CD8-positive, alpha-beta memory T cell (primary cell): ENCODE results near the gene ALG3. TPM values are rescaled to one million over a fixed set of nuclear protein-coding genes. Genes with fewer than 3 reads are reported as not detected.

Source experiments
- CTCF ChIA-PET: fragments of 350-600 bp; sonication (Branson Sonifier 250); formaldehyde crosslinking; loops from one replicate; lab custom pipeline; 2021; ENCODE audit warnings: antibody characterized with exemption; lab: Charles Lee
- POLR2A ChIA-PET: fragments of 350-600 bp; sonication (Branson Sonifier 250); formaldehyde crosslinking; loops from one replicate; lab custom pipeline; 2021; ENCODE audit warnings: antibody characterized with exemption; lab: Charles Lee
- DNase-seq, 5 donors: peaks; one replicate each; pipeline versions ENCODE4 v3.0.0 to v3.0.0-alpha.2; 2020 to 2022; ENCODE audit warnings: mixed read lengths in 1 of 5
- H3K27ac ChIP-seq: one replicate; pipeline ENCODE4 v1.7.0; 2013; ENCODE audit warnings: low read depth, mild to moderate bottlenecking, low read length, moderate library complexity
- H3K27me3 ChIP-seq: 2 replicates; pipeline ENCODE4 v1.7.0; 2013; ENCODE audit warnings: low read length, mild to moderate bottlenecking; ENCODE audit not compliant: insufficient read depth, poor library complexity, severe bottlenecking
- H3K36me3 ChIP-seq: 2 replicates; pipeline ENCODE4 v1.7.0; 2013; ENCODE audit warnings: mild to moderate bottlenecking, low read length, moderate library complexity; ENCODE audit not compliant: insufficient read depth
- H3K4me1 ChIP-seq: 2 replicates; pipeline ENCODE4 v1.7.0; 2013; ENCODE audit warnings: mild to moderate bottlenecking, low read length, moderate library complexity; ENCODE audit not compliant: insufficient read depth
- H3K4me3 ChIP-seq: 2 replicates; pipeline ENCODE4 v1.7.0; 2013; ENCODE audit warnings: mild to moderate bottlenecking, low read length
- H3K9me3 ChIP-seq: 2 replicates; pipeline ENCODE4 v1.7.0; 2013; ENCODE audit warnings: mild to moderate bottlenecking, low read length
- H3K27ac Mint-ChIP-seq, 8 donors: one replicate each; pipeline ENCODE4 v1.8.0; 2020 to 2021; ENCODE audit warnings: mixed read lengths in 8 of 8, mild to moderate bottlenecking in 6 of 8, inconsistent platforms in 3 of 8, moderate library complexity in 3 of 8
- H3K27me3 Mint-ChIP-seq, 2 donors: one replicate each; pipeline ENCODE4 v1.8.0; 2020 to 2021; ENCODE audit warnings: mixed read lengths in 2 of 2, mild to moderate bottlenecking in 1 of 2, moderate library complexity in 1 of 2
- H3K36me3 Mint-ChIP-seq, 3 donors: one replicate each; pipeline ENCODE4 v1.8.0; 2020 to 2021; ENCODE audit warnings: mixed read lengths in 3 of 3, inconsistent platforms in 1 of 3, mild to moderate bottlenecking in 1 of 3
- H3K4me1 Mint-ChIP-seq, 3 donors: one replicate each; pipeline ENCODE4 v1.8.0; 2020 to 2021; ENCODE audit warnings: mixed read lengths in 3 of 3, inconsistent platforms in 1 of 3, mild to moderate bottlenecking in 1 of 3
- H3K4me3 Mint-ChIP-seq, 7 donors: one replicate each; pipeline ENCODE4 v1.8.0; 2020 to 2021; ENCODE audit warnings: mixed read lengths in 7 of 7, mild to moderate bottlenecking in 6 of 7, moderate library complexity in 4 of 7, inconsistent platforms in 2 of 7
- H3K9me3 Mint-ChIP-seq, 5 donors: one replicate each; pipeline ENCODE4 v1.8.0; 2020 to 2022; ENCODE audit warnings: mixed read lengths in 5 of 5, mild to moderate bottlenecking in 3 of 5, moderate library complexity in 2 of 5, inconsistent platforms in 1 of 5
- polyA plus RNA-seq: library from polyadenylated mRNA; unstranded; fragments of 300-500 nt; fragmentation: Illumina TruSeq; gene quantifications from one replicate; pipeline ENCODE4 v1.2.3, GENCODE V29; 2021
- total RNA-seq, 2 experiments: library from RNA; stranded (reverse); gene quantifications; one replicate each; pipeline ENCODE4 v1.2.3, GENCODE V29; 2021

The ALG3 gene
- total and polyA plus RNA-seq, 3 experiments from 2014 or later = 59.4 to 73.2 (median 61.4) TPM

DNA sequence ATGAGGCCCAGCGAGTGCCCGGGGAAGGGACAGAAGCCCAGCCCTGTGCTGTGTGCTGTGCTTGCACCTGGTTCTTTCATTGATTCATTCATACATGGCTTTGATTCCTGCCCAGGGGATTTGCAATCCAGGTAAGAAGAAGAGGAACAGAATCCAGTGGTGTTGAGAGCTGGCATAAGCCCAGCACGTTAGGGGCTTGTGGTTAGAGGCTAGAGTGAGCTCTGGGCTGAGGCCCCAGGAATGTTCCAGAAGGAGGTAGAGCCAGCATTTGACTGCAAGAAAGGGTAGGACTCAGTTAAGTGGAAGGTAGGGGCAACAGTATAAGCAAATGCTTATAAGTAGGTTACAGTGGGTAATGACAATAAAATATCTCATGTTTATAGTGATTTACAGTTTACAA lies 17.1 kb downstream of the ALG3 start:
- H3K27ac ChIP-seq = no peak overlapping the region
- ChIA-PET POLR2A (no interaction called here), CTCF (no interaction called here)
- no peak for DNase-seq
- peaks cover 42% of the 10 kb centered on the region for H3K27me3 ChIP-seq
- H3K4me3 ChIP-seq = no peak overlapping the region
- peaks cover 7 to 15% (median 15%) of the 10 kb centered on the region in 3 donors for H3K4me1 Mint-ChIP-seq
- peak overlapping the region in 4 of 8 donors; percentile 20 to 56 (median 34) for H3K27ac Mint-ChIP-seq
- H3K4me1 ChIP-seq = no peaks in the 10 kb centered on the region
- H3K4me3 Mint-ChIP-seq = peak overlapping the region in 6 of 7 donors; percentile 18 to 92 (median 84)
- no peaks in the 10 kb centered on the region for H3K9me3 ChIP-seq
- H3K36me3 Mint-ChIP-seq = no peaks in the 10 kb centered on the region
- no peaks in the 10 kb centered on the region for H3K9me3 Mint-ChIP-seq
- H3K27me3 Mint-ChIP-seq = peaks cover 34 to 50% of the 10 kb centered on the region in 2 donors
- H3K36me3 ChIP-seq = no peaks in the 10 kb centered on the region

DNA sequence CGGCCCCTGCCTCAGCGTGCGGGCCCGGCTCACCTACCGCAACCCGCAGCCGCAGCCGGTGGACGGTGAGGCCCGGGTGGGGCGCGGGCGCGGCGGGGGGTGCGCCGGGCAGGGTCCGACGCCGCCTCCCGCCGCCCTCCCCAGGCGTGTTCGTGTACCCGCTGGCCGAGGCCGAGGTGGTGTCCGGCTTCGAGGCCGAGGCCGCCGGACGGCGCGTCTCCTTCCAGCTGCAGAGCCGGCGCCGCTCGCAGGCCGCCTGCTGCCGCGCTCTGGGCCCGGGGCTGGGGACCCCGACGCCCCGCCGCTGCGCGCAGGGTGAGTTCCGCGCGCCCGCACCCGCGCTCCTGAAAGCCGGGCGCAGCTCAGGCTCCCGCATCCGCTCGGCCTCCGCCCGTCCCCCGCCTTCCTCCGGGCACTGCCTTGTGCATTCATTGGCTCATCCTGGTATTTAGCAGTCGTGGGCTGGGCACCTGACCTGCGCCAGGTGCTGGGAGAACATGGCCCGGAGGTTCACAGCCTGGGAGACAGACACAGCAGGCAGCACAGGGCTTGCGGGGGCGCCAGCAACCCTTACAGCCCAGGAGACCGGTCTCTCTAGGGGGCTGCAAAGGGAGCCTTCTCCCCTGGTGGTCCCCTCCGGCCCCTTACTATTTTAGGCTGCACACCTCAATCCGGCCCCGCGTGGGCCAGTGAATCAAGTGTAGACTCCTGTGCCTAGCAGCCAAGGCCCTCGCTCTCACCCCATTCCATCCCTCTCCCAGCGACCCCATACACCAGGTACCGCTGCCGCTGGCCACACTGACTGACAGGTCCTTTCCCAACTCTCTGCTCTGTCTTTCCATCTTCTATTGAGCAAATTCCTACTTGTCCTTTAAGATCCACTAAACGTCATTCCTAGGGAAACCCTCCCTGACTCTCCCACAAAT lies 17.9 kb downstream of the ALG3 start:
- Mint-ChIP-seq H3K27ac (peak overlapping the region in 4 of 8 donors; percentile 20 to 56 (median 34)), H3K27me3 (peaks cover 34 to 58% of the 10 kb centered on the region in 2 donors), H3K36me3 (no peaks in the 10 kb centered on the region), H3K4me1 (peaks cover 7 to 15% (median 15%) of the 10 kb centered on the region in 3 donors), H3K9me3 (no peaks in the 10 kb centered on the region), H3K4me3 (peak overlapping the region; percentile 45 to 93 (median 86))
- no peaks in the 10 kb centered on the region for H3K4me1 ChIP-seq
- H3K27ac ChIP-seq = no peak overlapping the region
- no peak for DNase-seq
- no peaks in the 10 kb centered on the region for H3K36me3 ChIP-seq
- H3K9me3 ChIP-seq = no peaks in the 10 kb centered on the region
- CTCF ChIA-PET = interaction anchor here (1.2 kb wide), 1 partner anchor 16 kb away, joined by 3 read pairs; no protein-coding TSS in a partner anchor
- no peak overlapping the region for H3K4me3 ChIP-seq
- peaks cover 42% of the 10 kb centered on the region for H3K27me3 ChIP-seq
- POLR2A ChIA-PET = interaction anchor here (0.9 kb wide), 1 partner anchor 96 kb away, joined by 4 read pairs; the partner anchor contains the start of gene EIF2B5

DNA sequence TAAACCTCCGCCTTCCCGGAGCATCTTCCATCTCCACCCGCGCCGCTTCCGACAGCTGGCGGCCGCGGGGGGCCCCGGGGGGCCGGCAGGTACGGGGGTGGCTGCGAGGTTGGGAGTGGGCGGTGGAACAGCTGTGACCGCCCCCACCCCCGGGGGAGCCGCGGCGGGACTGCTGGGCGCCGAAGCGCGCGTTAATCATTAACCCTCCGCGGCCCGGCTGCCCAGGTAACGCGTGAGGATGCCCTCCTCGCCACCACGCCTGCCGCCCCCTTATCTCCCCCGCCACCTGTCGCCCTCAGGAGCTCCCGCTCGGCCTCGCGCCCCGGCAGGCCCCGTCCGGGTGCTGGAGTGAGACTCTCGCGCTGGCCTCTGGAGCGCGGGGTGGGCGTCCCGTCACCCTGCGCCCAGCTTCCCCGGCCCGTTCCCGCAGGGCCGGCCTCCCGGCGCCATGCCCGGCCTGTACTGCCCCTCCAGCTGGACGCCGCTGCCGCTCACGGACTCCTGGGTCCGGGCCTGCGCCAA lies 18.6 kb downstream of the ALG3 start:
- H3K36me3 Mint-ChIP-seq = no peaks in the 10 kb centered on the region
- H3K27ac Mint-ChIP-seq = no peak overlapping the region

DNA sequence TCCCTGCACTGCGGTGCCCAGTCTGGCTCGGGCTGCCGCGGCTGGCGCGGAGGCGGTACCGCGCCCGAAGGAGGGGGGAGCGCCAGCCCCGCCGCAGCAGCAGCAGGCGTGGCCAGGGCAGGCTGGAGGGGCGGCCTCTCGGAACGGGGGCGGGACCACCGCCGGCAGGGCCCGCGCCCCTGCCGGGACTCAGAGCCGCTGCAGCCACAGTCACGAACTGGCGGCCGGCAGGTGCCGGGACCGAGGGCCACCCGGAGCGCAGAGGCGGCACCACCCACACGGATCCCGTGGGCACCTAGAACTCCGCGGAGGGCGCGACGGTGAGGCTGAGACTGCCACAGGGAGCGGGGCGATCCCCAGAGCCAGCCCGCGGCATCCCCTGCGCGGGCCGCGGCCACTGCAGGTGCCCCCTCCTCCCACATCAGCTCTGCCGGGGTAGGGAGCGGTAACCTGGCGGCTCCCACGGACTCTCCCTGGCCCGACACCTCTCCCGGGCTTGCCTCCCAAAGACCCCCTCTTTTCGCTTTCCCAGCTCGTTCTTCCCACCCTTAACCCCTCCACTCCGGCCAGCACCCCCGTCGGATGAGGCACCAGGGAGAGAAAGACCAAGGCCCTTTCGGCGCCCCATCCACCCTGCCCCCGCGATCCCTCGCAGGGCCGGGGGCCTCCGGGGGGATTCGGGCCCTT lies 19.2 kb downstream of the ALG3 start, which contains the start of gene VWA5B2:
Gene VWA5B2, plus strand, starts transcription at position 192 of the 687 bp plus-strand sequence. CDS start 944 bp downstream, outside the sequence.
- peaks cover 36 to 61% of the 10 kb centered on the region in 2 donors for H3K27me3 Mint-ChIP-seq
- Histone ChIP-seq H3K9me3 (no peaks in the 10 kb centered on the region), H3K36me3 (no peaks in the 10 kb centered on the region), H3K4me1 (no peaks in the 10 kb centered on the region), H3K27ac (no peak within 1 kb of the TSS), H3K4me3 (peak within 1 kb of the TSS; percentile 62), H3K27me3 (peaks cover 42% of the 10 kb centered on the region)
- H3K27ac Mint-ChIP-seq = peak within 1 kb of the TSS in 2 of 8 donors; percentile 42 to 50
- peak within 1 kb of the TSS; percentile 30 to 89 (median 75) for H3K4me3 Mint-ChIP-seq
- ChIA-PET POLR2A (interaction anchor here (0.9 kb wide), 1 partner anchor 94 kb away, joined by 4 read pairs; the partner anchor contains the start of gene EIF2B5), CTCF (interaction anchor here (0.6 to 3.9 kb wide), 5 partner anchors 14 to 334 kb away, joined by 3 to 21 read pairs (median 3); no protein-coding TSS in a partner anchor)
- DNase-seq = peak; percentile 73 to 83 (median 75)
- no peaks in the 10 kb centered on the region for H3K9me3 Mint-ChIP-seq
- no peaks in the 10 kb centered on the region for H3K36me3 Mint-ChIP-seq
- peaks cover 7 to 15% (median 15%) of the 10 kb centered on the region in 3 donors for H3K4me1 Mint-ChIP-seq

More for the DNA sequence above, 18.6 kb downstream of the ALG3 start:
- H3K27me3 Mint-ChIP-seq = peaks cover 34 to 58% of the 10 kb centered on the region in 2 donors
- no peak for DNase-seq
- Histone ChIP-seq H3K4me1 (no peaks in the 10 kb centered on the region), H3K36me3 (no peaks in the 10 kb centered on the region), H3K9me3 (no peaks in the 10 kb centered on the region), H3K27me3 (peaks cover 42% of the 10 kb centered on the region), H3K4me3 (peak overlapping the region; percentile 62), H3K27ac (no peak overlapping the region)
- no peaks in the 10 kb centered on the region for H3K9me3 Mint-ChIP-seq
- H3K4me1 Mint-ChIP-seq = peaks cover 7 to 15% (median 15%) of the 10 kb centered on the region in 3 donors
- POLR2A ChIA-PET = interaction anchor here (0.9 kb wide), 1 partner anchor 95 kb away, joined by 4 read pairs; the partner anchor contains the start of gene EIF2B5
- CTCF ChIA-PET = interaction anchor here (0.6 to 1.2 kb wide), 2 partner anchors 17 to 20 kb away, joined by 3 read pairs; no protein-coding TSS in a partner anchor
- peak overlapping the region in 3 of 7 donors; percentile 74 to 89 (median 75) for H3K4me3 Mint-ChIP-seq

DNA sequence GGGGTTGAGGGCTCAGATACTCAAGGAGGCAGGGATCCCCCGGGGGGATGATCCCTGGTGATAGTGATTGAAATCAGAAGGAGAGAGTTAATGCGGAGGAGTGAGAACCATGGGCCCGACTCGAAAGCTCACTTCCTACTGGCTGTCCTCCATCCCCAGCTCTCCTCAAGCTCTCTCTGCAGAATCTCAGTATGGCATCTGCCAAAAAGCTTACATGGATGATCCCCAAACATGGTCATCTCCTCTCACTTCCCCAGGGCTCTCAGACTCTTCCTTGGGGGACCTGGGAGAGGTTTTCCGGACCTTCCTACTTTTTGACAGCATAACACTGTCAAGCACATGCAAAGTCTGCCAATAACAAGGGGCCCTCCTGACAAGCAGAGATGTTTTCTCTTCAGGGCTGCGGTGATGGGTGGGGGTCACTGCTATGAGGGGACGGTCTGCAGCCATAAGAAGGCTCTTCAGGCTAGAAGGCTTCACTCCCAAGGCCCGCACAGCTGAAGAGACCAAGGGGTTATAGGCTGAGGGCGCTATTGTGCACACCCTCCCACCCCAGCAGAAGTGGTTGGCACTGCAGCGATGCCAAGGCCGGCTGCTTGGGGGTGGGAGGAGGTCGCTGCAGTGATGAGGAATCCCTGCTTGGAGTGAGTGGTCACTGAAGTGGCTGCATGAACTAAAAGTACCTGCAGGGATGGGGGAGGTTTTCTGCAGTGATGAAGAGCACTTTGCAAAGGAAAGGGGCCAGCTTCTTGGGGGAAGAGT lies 20.2 kb downstream of the ALG3 start:
- H3K27me3 Mint-ChIP-seq = peaks cover 34 to 64% of the 10 kb centered on the region in 2 donors
- H3K27me3 ChIP-seq = peaks cover 42% of the 10 kb centered on the region
- H3K4me1 Mint-ChIP-seq = peaks cover 7 to 15% (median 15%) of the 10 kb centered on the region in 3 donors
- no peak overlapping the region for H3K27ac ChIP-seq
- peak overlapping the region in 1 of 8 donors; percentile 17 for H3K27ac Mint-ChIP-seq
- no peaks in the 10 kb centered on the region for H3K9me3 Mint-ChIP-seq
- no peaks in the 10 kb centered on the region for H3K4me1 ChIP-seq
- H3K4me3 Mint-ChIP-seq = peak overlapping the region in 6 of 7 donors; percentile 41 to 89 (median 76)
- H3K36me3 Mint-ChIP-seq = no peaks in the 10 kb centered on the region
- DNase-seq = no peak
- ChIA-PET POLR2A (no interaction called here), CTCF (interaction anchor here (0.9 to 4.4 kb wide), 19 partner anchors 10 to 333 kb away, joined by 3 to 36 read pairs (median 8); partner anchors contain the start of genes ABCC5, AP2M1, CAMK2N2 and CLCN2)
- no peaks in the 10 kb centered on the region for H3K36me3 ChIP-seq
- H3K9me3 ChIP-seq = no peaks in the 10 kb centered on the region
- H3K4me3 ChIP-seq = no peak overlapping the region

DNA sequence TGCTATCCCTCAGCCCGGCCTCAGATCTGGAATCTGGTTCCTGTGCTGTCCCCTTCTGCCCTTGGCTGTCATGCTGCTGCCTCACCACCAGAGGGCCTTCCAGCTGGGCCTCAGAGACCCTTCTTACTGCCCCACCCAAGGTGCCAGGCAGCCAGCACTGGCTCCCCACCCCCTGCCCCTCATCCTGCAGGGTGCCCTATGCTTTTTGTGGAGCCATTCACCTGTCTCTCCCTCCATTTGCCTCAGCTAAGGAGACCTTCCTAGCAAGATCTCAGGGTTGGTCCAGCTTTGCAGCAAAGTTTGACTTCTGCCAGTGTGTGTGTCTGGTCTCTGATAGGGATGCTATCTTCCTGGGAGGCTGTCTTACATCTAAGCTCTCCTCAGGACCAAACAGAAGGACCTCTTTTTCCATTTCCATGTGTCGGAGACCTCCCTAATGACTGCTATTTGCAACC lies 21.3 kb downstream of the ALG3 start:
- Mint-ChIP-seq H3K4me1 (peaks cover 7 to 15% (median 15%) of the 10 kb centered on the region in 3 donors), H3K27ac (no peak overlapping the region), H3K4me3 (no peak overlapping the region), H3K36me3 (no peaks in the 10 kb centered on the region), H3K27me3 (peaks cover 30 to 59% of the 10 kb centered on the region in 2 donors), H3K9me3 (no peaks in the 10 kb centered on the region)
- H3K27me3 ChIP-seq = peaks cover 37% of the 10 kb centered on the region
- no peaks in the 10 kb centered on the region for H3K4me1 ChIP-seq
- ChIA-PET POLR2A (interaction anchor here (0.6 kb wide), 2 partner anchors 42 to 411 kb away, joined by 3 to 4 read pairs; partner anchors contain the start of gene ABCF3), CTCF (interaction anchor here (0.8 to 4.4 kb wide), 31 partner anchors 11 to 287 kb away, joined by 3 to 36 read pairs (median 4); partner anchors contain the start of genes ABCC5, ABCF3, AP2M1 and CAMK2N2)
- H3K27ac ChIP-seq = no peak overlapping the region
- H3K9me3 ChIP-seq = no peaks in the 10 kb centered on the region
- no peak overlapping the region for H3K4me3 ChIP-seq
- H3K36me3 ChIP-seq = no peaks in the 10 kb centered on the region
- peak; percentile 38 to 69 (median 48) for DNase-seq
